IMR-90 (cell line): Measurements from ENCODE around the gene ARHGEF6. TPM values are rescaled to one million over a fixed set of nuclear protein-coding genes. Genes with fewer than 3 reads are reported as not detected.

Source experiments
- ATAC-seq: fragments of 200-7000 bp; cut with Tn5 transposase; 2 replicates; pipeline ENCODE4 v1.9.1; 2020; ENCODE audit warnings: low read depth, mild to moderate bottlenecking, moderate library complexity
- BruUV-seq: library from RNA; stranded (reverse); fragments of 400-500 nt; replicated peaks from 2 replicates; lab custom pipeline; 2021; lab: Mats Ljungman, UMichigan
- CTCF ChIA-PET: fragments of 300-600 bp; formaldehyde crosslinking; extraction: SDS; loops from one replicate; lab custom pipeline; 2021; ENCODE audit warnings: antibody characterized with exemption; lab: Yijun Ruan, JAX
- POLR2A ChIA-PET: fragments of 300-600 bp; sonication (Branson Sonifier 250); formaldehyde crosslinking; loops from one replicate; lab custom pipeline; 2022; ENCODE audit warnings: antibody characterized with exemption; ENCODE audit not compliant: unreplicated experiment; lab: Charles Lee
- DNase-seq: peaks from one replicate; pipeline ENCODE4 v3.0.0; 2013
- H2AFZ ChIP-seq: replicated peaks from 2 replicates; pipeline ENCODE3; 2013; ENCODE audit warnings: low read length, mild to moderate bottlenecking; ENCODE audit not compliant: poor library complexity
- H2AK5ac ChIP-seq: 2 replicates; pipeline ENCODE4 v1.6.1; 2013; ENCODE audit warnings: low read depth, low read length, inconsistent platforms
- H2AK9ac ChIP-seq: replicated peaks from 2 replicates; pipeline ENCODE3; 2013; ENCODE audit warnings: mild to moderate bottlenecking, low read depth, low read length, moderate library complexity; ENCODE audit not compliant: poor library complexity
- H2BK120ac ChIP-seq: 2 replicates; pipeline ENCODE4 v1.6.1; 2013; ENCODE audit warnings: low read depth, low read length, inconsistent platforms
- H2BK15ac ChIP-seq: 3 replicates; pipeline ENCODE4 v1.6.1; 2013; ENCODE audit warnings: low read depth, low read length, inconsistent platforms
- H2BK20ac ChIP-seq: 2 replicates; pipeline ENCODE4 v1.6.1; 2013; ENCODE audit warnings: low read depth, mild to moderate bottlenecking, inconsistent platforms, low read length, moderate library complexity
- H2BK5ac ChIP-seq: 2 replicates; pipeline ENCODE4 v1.6.1; 2013; ENCODE audit warnings: mild to moderate bottlenecking, low read depth, low read length, inconsistent platforms; ENCODE audit not compliant: poor library complexity, severe bottlenecking
- H3K14ac ChIP-seq: replicated peaks from 2 replicates; pipeline ENCODE4 v1.6.1; 2013; ENCODE audit warnings: low read depth, low read length, inconsistent platforms
- H3K18ac ChIP-seq: 2 replicates; pipeline ENCODE4 v1.6.1; 2013; ENCODE audit warnings: low read depth, low read length, control low read depth
- H3K23ac ChIP-seq: 2 replicates; pipeline ENCODE4 v1.6.1; 2013; ENCODE audit warnings: low read depth, low read length, inconsistent platforms
- H3K27ac ChIP-seq: 2 replicates; pipeline ENCODE4 v1.5.1; 2013; ENCODE audit warnings: mild to moderate bottlenecking, control low read depth, low read length; ENCODE audit not compliant: insufficient read depth
- H3K27me3 ChIP-seq: 2 replicates; pipeline ENCODE4 v1.6.1; 2013; ENCODE audit warnings: low read length; ENCODE audit not compliant: control insufficient read depth, insufficient read depth
- H3K36me3 ChIP-seq: 2 replicates; pipeline ENCODE4 v1.6.1; 2013; ENCODE audit warnings: low read length, mixed read lengths; ENCODE audit not compliant: control insufficient read depth, insufficient read depth
- H3K4ac ChIP-seq: 2 replicates; pipeline ENCODE4 v1.6.1; 2013; ENCODE audit warnings: low read depth, low read length, inconsistent platforms
- H3K4me1 ChIP-seq: 2 replicates; pipeline ENCODE4 v1.6.1; 2013; ENCODE audit warnings: low read length, mixed read lengths; ENCODE audit not compliant: control insufficient read depth, insufficient read depth
- H3K4me2 ChIP-seq: 2 replicates; pipeline ENCODE4 v1.6.1; 2013; ENCODE audit warnings: low read depth, mild to moderate bottlenecking, control low read depth, low read length, moderate library complexity
- H3K4me3 ChIP-seq: 2 replicates; pipeline ENCODE4 v1.5.1; 2013; ENCODE audit warnings: low read depth, mild to moderate bottlenecking, control low read depth, low read length, moderate library complexity; ENCODE audit not compliant: insufficient read depth
- H3K56ac ChIP-seq: 2 replicates; pipeline ENCODE4 v1.6.1; 2013; ENCODE audit warnings: low read length, inconsistent platforms; ENCODE audit not compliant: insufficient read depth; ENCODE audit errors: extremely low read depth
- H3K79me1 ChIP-seq, 2 experiments: 2 replicates each; pipeline ENCODE4 v1.6.1; 2013; ENCODE audit warnings: low read length in 2 of 2, inconsistent platforms in 1 of 2, low read depth in 1 of 2
- H3K9ac ChIP-seq: 2 replicates; pipeline ENCODE4 v1.6.1; 2013; ENCODE audit warnings: low read depth, low read length, control low read depth
- H3K9me1 ChIP-seq: 2 replicates; pipeline ENCODE4 v1.6.1; 2013; ENCODE audit warnings: low read length, inconsistent platforms; ENCODE audit not compliant: insufficient read depth
- H3K9me3 ChIP-seq: 2 replicates; pipeline ENCODE4 v1.6.1; 2013; ENCODE audit warnings: low read length; ENCODE audit not compliant: control insufficient read depth, insufficient read depth
- H4K20me1 ChIP-seq: 2 replicates; pipeline ENCODE4 v1.6.1; 2013; ENCODE audit warnings: low read length, inconsistent platforms; ENCODE audit not compliant: insufficient read depth
- H4K5ac ChIP-seq: 2 replicates; pipeline ENCODE4 v1.6.1; 2013; ENCODE audit warnings: mild to moderate bottlenecking, low read depth, low read length, control low read depth
- H4K8ac ChIP-seq, 2 experiments: 2 replicates each; pipeline ENCODE4 v1.6.1; 2013; ENCODE audit warnings: low read depth in 2 of 2, low read length in 2 of 2, control low read depth in 1 of 2, inconsistent platforms in 1 of 2
- H4K91ac ChIP-seq: 2 replicates; pipeline ENCODE4 v1.6.1; 2013; ENCODE audit warnings: low read depth, low read length, inconsistent platforms; ENCODE audit not compliant: insufficient read depth
- CEBPB ChIP-seq: IDR thresholded peaks from 2 replicates; pipeline ENCODE4 v1.6.1; 2012; ENCODE audit warnings: low read depth, low read length, improper control_type of control experiment
- CHD1 ChIP-seq: IDR thresholded peaks from 2 replicates; pipeline ENCODE4 v1.6.1; 2012; ENCODE audit warnings: low read depth, low read length, improper control_type of control experiment
- POLR2A ChIP-seq: IDR thresholded peaks from 2 replicates; pipeline ENCODE4 v1.6.1; 2012; ENCODE audit warnings: mild to moderate bottlenecking, low read depth, low read length
- RAD21 ChIP-seq: IDR thresholded peaks from 2 replicates; pipeline ENCODE4 v1.6.1; 2012; ENCODE audit warnings: low read length, improper control_type of control experiment
- RCOR1 ChIP-seq: IDR thresholded peaks from 2 replicates; pipeline ENCODE4 v1.6.1; 2012; ENCODE audit warnings: mild to moderate bottlenecking, low read length, improper control_type of control experiment; ENCODE audit not compliant: insufficient replicate concordance
- SMC3 ChIP-seq: fragments of 150-350 bp; IDR thresholded peaks from 2 replicates; pipeline ENCODE4 v1.6.1; 2016; ENCODE audit warnings: low read depth, mild to moderate bottlenecking, antibody characterized with exemption, low read length, moderate library complexity
- WGBS, 2 experiments: methylation state at CpG; one replicate each; pipeline versions ENCODE4 v1.1.5 to v1.1.7; 2013; ENCODE audit warnings: missing lambda C conversion rate in 2 of 2; ENCODE audit not compliant: insufficient read length in 1 of 2; ENCODE audit errors: extremely low coverage in 2 of 2; 5-methylcytosine and 5-hydroxymethylcytosine counted together
- dilution Hi-C: fragments of 300-500 bp; cut with HindIII; formaldehyde crosslinking; loops from one replicate; pipeline ENCODE4 v1.14.3; 2018; ENCODE audit warnings: low sequenced_read_pairs; ENCODE audit not compliant: unreplicated experiment
- in situ Hi-C: fragments of 300-500 bp; cut with MboI; formaldehyde crosslinking; loops from 3 replicates; pipeline ENCODE4 v1.14.3; 2019; ENCODE audit warnings: low sequenced_read_pairs, inconsistent platforms, mixed read lengths
- intact Hi-C: fragments of 100-400 bp; cut with micrococcal nuclease; formaldehyde crosslinking; loops from 2 replicates; pipeline ENCODE4 v1.10.0; 2022
- polyA plus RNA-seq, 3 experiments: library from polyadenylated mRNA; depleted of rRNA; stranded (reverse); fragments of >200 nt; gene quantifications; 2 replicates each; pipeline ENCODE4 v1.2.3, GENCODE V29; 2012; ENCODE audit warnings: low replicate concordance in 1 of 3
- total RNA-seq: library from RNA; depleted of rRNA; stranded (reverse); fragments of >200 nt; gene quantifications from 2 replicates; pipeline ENCODE4 v1.2.3, GENCODE V29; 2012

Gene ARHGEF6
- total and polyA plus RNA-seq, 2 of the 4 experiments (the other 2 are of a cell fraction) = 2.1 to 2.7 TPM

DNA sequence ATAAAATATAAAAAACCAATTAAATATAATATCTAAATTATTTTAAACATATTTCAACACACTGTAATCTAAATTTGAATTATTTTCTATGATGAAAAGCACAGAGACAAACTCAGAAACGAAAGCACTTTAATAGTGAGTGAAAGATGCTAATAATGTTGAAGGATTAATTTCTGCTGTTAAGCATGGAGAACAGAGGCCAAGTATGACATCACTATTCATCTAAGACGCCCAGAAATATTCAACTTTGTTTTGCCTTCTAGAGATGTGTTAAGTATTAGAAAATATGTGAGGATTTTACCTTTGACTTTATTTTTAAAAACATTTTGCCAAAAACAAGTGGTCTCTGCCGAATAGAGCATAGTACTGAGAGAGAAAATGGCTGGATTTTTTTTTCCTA is 19.3 kb downstream of the ARHGEF6 start:
- intact Hi-C loops (no loop called here), in situ Hi-C loops (loop anchor here (10.0 kb wide), 1 partner anchor 57 kb away; no protein-coding TSS in a partner anchor), dilution Hi-C loops (no loop called here)
- Histone ChIP-seq H2BK5ac (no peak overlapping the region), H3K14ac (no peak overlapping the region), H3K4me1 (no peaks in the 10 kb centered on the region), H4K5ac (no peak overlapping the region), H3K36me3 (no peaks in the 10 kb centered on the region), H2BK120ac (no peak overlapping the region), H3K9me1 (no peaks in the 10 kb centered on the region), H2BK15ac (no peak overlapping the region), H4K91ac (no peak overlapping the region), H2AFZ (no peak overlapping the region), H3K79me1 (no peaks in the 10 kb centered on the region), H3K23ac (no peak overlapping the region), H2AK5ac (no peak overlapping the region), H3K27me3 (no peaks in the 10 kb centered on the region), H4K20me1 (no peaks in the 10 kb centered on the region; the same call in 1 of the 2 replicates), H3K18ac (no peak overlapping the region), H2AK9ac (no peak overlapping the region), H3K9me3 (no peaks in the 10 kb centered on the region), H3K4ac (no peak overlapping the region), H3K9ac (no peak overlapping the region), H4K8ac (no peak overlapping the region), H3K4me2 (no peak overlapping the region), H3K4me3 (no peak overlapping the region), H3K56ac (no peak overlapping the region), H3K27ac (no peak overlapping the region), H2BK20ac (no peak overlapping the region)
- WGBS, 2 experiments = no CpG with 5 or more reads among the region's 3 CpGs
- no peak for TF ChIP-seq CEBPB
- no peak for TF ChIP-seq SMC3
- no peak for TF ChIP-seq POLR2A
- no peak for TF ChIP-seq RAD21
- TF ChIP-seq CHD1 = no peak
- no peak for TF ChIP-seq RCOR1
- POLR2A ChIA-PET = no interaction called here
- CTCF ChIA-PET = no interaction called here
- ATAC-seq (no peak), DNase-seq (no peak)
- no TSS peak for BruUV-seq
